Calu3 (cell line): ENCODE data around the gene HASPIN. TPM values are rescaled to one million over a fixed set of nuclear protein-coding genes. Genes with fewer than 3 reads are reported as not detected.
"Not testable (repeated sequence)": the region's sequence is repeated elsewhere in the genome, so short reads cannot be mapped to it uniquely, and the experiment has no call there.

Source experiments
- BruUV-seq: library from RNA; stranded (reverse); fragments of 400-500 nt; replicated peaks from 2 replicates; lab custom pipeline; 2021; lab: Mats Ljungman, UMichigan
- CTCF ChIA-PET: fragments of 300-600 bp; sonication (Branson Sonifier 250); formaldehyde crosslinking; loops from one replicate; lab custom pipeline; 2022; ENCODE audit warnings: antibody characterized with exemption; lab: Charles Lee
- DNase-seq: peaks from one replicate; pipeline ENCODE4 v3.0.0; 2022
- H3K27ac Mint-ChIP-seq: one replicate; pipeline ENCODE4 v1.8.0; 2022; ENCODE audit warnings: mixed read lengths; ENCODE audit not compliant: unreplicated experiment
- H3K27me3 Mint-ChIP-seq: one replicate; pipeline ENCODE4 v1.8.0; 2022; ENCODE audit warnings: mixed read lengths; ENCODE audit not compliant: unreplicated experiment
- H3K36me3 Mint-ChIP-seq: one replicate; pipeline ENCODE4 v1.8.0; 2022; ENCODE audit warnings: mild to moderate bottlenecking, moderate library complexity, mixed read lengths; ENCODE audit not compliant: insufficient read depth, unreplicated experiment
- H3K4me1 Mint-ChIP-seq: one replicate; pipeline ENCODE4 v1.8.0; 2022; ENCODE audit warnings: mild to moderate bottlenecking, low read depth, mixed read lengths; ENCODE audit not compliant: unreplicated experiment
- H3K4me3 Mint-ChIP-seq: one replicate; pipeline ENCODE4 v1.8.0; 2022; ENCODE audit warnings: mild to moderate bottlenecking, low read depth, moderate library complexity, mixed read lengths; ENCODE audit not compliant: unreplicated experiment
- H3K9me3 Mint-ChIP-seq: one replicate; pipeline ENCODE4 v1.8.0; 2022; ENCODE audit warnings: low read depth, mixed read lengths; ENCODE audit not compliant: unreplicated experiment
- intact Hi-C: fragments of 100-400 bp; cut with micrococcal nuclease; formaldehyde crosslinking; loops from one replicate; pipeline ENCODE4 v1.10.0; 2022; ENCODE audit not compliant: unreplicated experiment
- total RNA-seq: library from RNA; stranded (reverse); gene quantifications from 2 replicates; pipeline ENCODE4 v1.2.3, GENCODE V29; 2022
- TF ChIP-seq, protein P1 (sequence below): fragments of 200-600 bp; IDR thresholded peaks from one replicate; pipeline ENCODE4 v1.8.0; 2022; ENCODE audit warnings: antibody characterized with exemption; ENCODE audit not compliant: unreplicated experiment

HASPIN gene
- total RNA-seq, 1 experiment from 2014 or later = 13.4 TPM

DNA sequence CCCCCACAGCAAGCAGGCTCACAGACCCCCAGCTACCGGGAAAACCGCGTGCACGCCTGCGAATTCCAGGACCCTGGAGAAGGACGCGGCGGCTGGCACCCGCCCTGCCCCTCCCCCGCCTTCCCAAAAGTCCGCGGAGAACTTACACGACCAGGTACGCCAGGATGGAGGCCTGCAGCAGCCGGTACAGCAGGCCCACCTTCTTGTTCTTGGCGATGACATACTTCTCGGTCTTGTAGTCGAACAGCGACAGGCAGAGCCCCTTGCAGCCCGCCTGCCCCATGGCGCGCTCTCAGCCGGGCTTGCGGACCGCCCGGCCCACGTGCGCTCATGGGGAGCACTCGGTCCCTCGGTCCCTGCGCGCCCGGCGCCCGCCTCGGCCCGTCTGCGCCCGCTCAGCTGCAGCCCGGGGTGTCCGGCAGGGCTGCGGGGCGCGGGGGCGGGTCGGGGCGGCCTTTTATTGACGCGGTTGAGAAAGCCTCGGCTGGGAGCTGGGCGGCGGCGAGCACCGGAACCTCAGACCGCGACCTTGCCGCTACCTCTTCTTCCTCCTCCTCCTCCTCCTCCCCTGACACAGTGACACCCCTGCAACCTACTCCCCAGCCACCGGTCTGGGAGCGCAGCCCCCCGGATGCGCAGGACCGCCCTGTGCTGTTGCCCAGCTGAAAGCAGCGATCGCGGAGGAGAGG is 27.8 kb upstream of the HASPIN start, which contains the start of gene P2RX5:
TSS of gene P2RX5 (minus strand) at position 433 of the 689 bp plus-strand sequence. CDS start at position 283, 150 bp downstream.
- Mint-ChIP-seq H3K27me3 (no peaks in the 10 kb centered on the region), H3K27ac (no peak within 1 kb of the TSS), H3K36me3 (peaks cover 19% of the 10 kb centered on the region), H3K9me3 (no peaks in the 10 kb centered on the region), H3K4me1 (no peaks in the 10 kb centered on the region), H3K4me3 (peak within 1 kb of the TSS; percentile 79)
- CTCF ChIA-PET = interaction anchor here (0.6 kb wide), 1 partner anchor 61 kb away, joined by 3 read pairs; no protein-coding TSS in a partner anchor
- peak; percentile 12 for DNase-seq
- BruUV-seq = no TSS peak
- TF ChIP-seq, protein P1, sequence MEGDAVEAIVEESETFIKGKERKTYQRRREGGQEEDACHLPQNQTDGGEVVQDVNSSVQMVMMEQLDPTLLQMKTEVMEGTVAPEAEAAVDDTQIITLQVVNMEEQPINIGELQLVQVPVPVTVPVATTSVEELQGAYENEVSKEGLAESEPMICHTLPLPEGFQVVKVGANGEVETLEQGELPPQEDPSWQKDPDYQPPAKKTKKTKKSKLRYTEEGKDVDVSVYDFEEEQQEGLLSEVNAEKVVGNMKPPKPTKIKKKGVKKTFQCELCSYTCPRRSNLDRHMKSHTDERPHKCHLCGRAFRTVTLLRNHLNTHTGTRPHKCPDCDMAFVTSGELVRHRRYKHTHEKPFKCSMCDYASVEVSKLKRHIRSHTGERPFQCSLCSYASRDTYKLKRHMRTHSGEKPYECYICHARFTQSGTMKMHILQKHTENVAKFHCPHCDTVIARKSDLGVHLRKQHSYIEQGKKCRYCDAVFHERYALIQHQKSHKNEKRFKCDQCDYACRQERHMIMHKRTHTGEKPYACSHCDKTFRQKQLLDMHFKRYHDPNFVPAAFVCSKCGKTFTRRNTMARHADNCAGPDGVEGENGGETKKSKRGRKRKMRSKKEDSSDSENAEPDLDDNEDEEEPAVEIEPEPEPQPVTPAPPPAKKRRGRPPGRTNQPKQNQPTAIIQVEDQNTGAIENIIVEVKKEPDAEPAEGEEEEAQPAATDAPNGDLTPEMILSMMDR = no peak
- intact Hi-C loops = no loop called here

GRCh38 chr17:3697103-3697476 is 26.6 kb upstream of the HASPIN start:
- Mint-ChIP-seq H3K27me3 (no peaks in the 10 kb centered on the region), H3K27ac (no peak overlapping the region), H3K36me3 (peaks cover 19% of the 10 kb centered on the region), H3K4me3 (no peak overlapping the region), H3K9me3 (no peaks in the 10 kb centered on the region), H3K4me1 (no peaks in the 10 kb centered on the region)
- TF ChIP-seq, protein P1 = no peak
- no peak for DNase-seq
- CTCF ChIA-PET = no interaction called here
- intact Hi-C loops = no loop called here
- BruUV-seq = no TSS peak

DNA sequence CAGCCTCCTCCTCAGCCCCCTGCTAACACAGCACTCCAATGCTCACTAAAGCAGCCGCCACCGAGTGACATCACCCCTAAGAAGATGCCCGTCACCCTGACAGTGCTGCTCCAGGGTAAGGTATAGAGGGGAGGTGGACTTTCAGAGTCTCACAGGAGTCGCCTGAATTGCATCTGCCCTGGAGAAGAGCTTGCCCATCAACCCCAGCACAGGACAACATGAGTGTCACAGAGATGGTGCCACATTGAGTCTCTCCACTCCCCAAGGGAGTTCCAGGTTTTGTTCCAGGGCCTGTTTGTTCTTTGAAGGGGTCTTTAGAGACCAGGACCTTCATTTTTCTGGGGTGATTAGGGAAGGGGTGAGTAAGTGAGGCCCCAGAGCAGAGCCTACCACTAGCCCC is 25.6 kb upstream of the HASPIN start:
- CTCF ChIA-PET = no interaction called here
- no peak overlapping the region for H3K4me3 Mint-ChIP-seq
- no peak overlapping the region for H3K27ac Mint-ChIP-seq
- no TSS peak for BruUV-seq
- TF ChIP-seq, protein P1 = no peak
- H3K36me3 Mint-ChIP-seq = peaks cover 19% of the 10 kb centered on the region
- no peaks in the 10 kb centered on the region for H3K9me3 Mint-ChIP-seq
- intact Hi-C loops = no loop called here
- H3K4me1 Mint-ChIP-seq = no peaks in the 10 kb centered on the region
- H3K27me3 Mint-ChIP-seq = no peaks in the 10 kb centered on the region
- no peak for DNase-seq

DNA sequence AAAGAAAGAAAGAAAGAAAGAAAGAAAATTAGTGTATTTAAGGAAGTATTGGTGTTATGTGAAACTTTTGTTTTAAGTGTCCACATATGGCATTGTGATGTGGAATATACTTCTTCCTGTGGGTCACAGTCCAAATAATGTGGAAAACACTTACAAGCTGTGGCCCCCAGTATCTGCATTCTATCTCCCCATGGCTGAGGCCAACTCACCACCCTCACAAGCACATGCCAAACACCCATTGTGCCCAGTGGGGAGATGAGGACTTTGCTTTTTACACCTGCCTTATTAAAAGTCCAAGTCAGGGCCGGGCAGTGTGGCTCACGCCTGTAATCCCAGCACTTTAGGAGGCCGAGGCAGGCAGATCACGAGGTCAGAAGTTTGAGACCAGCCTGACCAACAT is 23.8 kb upstream of the HASPIN start:
- no peaks in the 10 kb centered on the region for H3K27me3 Mint-ChIP-seq
- no peak for DNase-seq
- no peaks in the 10 kb centered on the region for H3K9me3 Mint-ChIP-seq
- CTCF ChIA-PET = no interaction called here
- no TSS peak for BruUV-seq
- H3K4me1 Mint-ChIP-seq = no peaks in the 10 kb centered on the region
- peaks cover 15% of the 10 kb centered on the region for H3K36me3 Mint-ChIP-seq
- H3K27ac Mint-ChIP-seq = no peak overlapping the region
- intact Hi-C loops = no loop called here
- H3K4me3 Mint-ChIP-seq = no peak overlapping the region
- TF ChIP-seq, protein P1 = no peak

- H3K4me3 Mint-ChIP-seq, H3K4me1 Mint-ChIP-seq, H3K9me3 Mint-ChIP-seq, H3K27ac Mint-ChIP-seq, H3K36me3 Mint-ChIP-seq, H3K27me3 Mint-ChIP-seq, DNase-seq, BruUV-seq, intact Hi-C loops: not testable (repeated sequence)
- CTCF ChIA-PET = interaction anchor here (0.5 kb wide), 1 partner anchor 9 kb away, joined by 3 read pairs; no protein-coding TSS in a partner anchor
Observed at GRCh38 chr17:3702041-3702539, 21.6 kb upstream of the HASPIN start.
